ENCODE results near the gene RACK1. TPM values are rescaled to one million over a fixed set of nuclear protein-coding genes. Genes with fewer than 3 reads are reported as not detected.

Gene RACK1
- total and polyA plus RNA-seq, 8 donors: 1,244 to 3,083 (median 2,960) TPM

GRCh38 chr5:181198106-181198685 lies 45.5 kb downstream of the RACK1 start:
- no peak overlapping the region for H3K4me3 ChIP-seq
- peak in 1 of 4 donors; percentile 19 for DNase-seq
- no peaks in the 10 kb centered on the region for H3K9me3 ChIP-seq
- H3K27ac ChIP-seq: no peak overlapping the region
- no peak for ATAC-seq
- TF ChIP-seq, protein P1, sequence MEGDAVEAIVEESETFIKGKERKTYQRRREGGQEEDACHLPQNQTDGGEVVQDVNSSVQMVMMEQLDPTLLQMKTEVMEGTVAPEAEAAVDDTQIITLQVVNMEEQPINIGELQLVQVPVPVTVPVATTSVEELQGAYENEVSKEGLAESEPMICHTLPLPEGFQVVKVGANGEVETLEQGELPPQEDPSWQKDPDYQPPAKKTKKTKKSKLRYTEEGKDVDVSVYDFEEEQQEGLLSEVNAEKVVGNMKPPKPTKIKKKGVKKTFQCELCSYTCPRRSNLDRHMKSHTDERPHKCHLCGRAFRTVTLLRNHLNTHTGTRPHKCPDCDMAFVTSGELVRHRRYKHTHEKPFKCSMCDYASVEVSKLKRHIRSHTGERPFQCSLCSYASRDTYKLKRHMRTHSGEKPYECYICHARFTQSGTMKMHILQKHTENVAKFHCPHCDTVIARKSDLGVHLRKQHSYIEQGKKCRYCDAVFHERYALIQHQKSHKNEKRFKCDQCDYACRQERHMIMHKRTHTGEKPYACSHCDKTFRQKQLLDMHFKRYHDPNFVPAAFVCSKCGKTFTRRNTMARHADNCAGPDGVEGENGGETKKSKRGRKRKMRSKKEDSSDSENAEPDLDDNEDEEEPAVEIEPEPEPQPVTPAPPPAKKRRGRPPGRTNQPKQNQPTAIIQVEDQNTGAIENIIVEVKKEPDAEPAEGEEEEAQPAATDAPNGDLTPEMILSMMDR (IDR thresholded peaks at IDR 0.05): no peak
- H3K36me3 ChIP-seq: no peaks in the 10 kb centered on the region
- intact Hi-C loops (cut with DNase I): no loop called here
- H3K4me1 ChIP-seq: peaks cover under 1 to 7% of the 10 kb centered on the region in 2 donors
- no peaks in the 10 kb centered on the region for H3K27me3 ChIP-seq

- H3K36me3 ChIP-seq: no peaks in the 10 kb centered on the region
- peaks cover 3 to 8% of the 10 kb centered on the region in 2 donors for H3K4me1 ChIP-seq
- H3K4me3 ChIP-seq: no peak overlapping the region
- peak in 1 of 4 donors; percentile 10 for DNase-seq
- no peak for ATAC-seq
- H3K27ac ChIP-seq: no peak overlapping the region
- TF ChIP-seq, protein P1 (IDR thresholded peaks at IDR 0.05): no peak
- H3K27me3 ChIP-seq: no peaks in the 10 kb centered on the region
- intact Hi-C loops (cut with DNase I): no loop called here
- no peaks in the 10 kb centered on the region for H3K9me3 ChIP-seq
These were observed 46.3 kb downstream of the RACK1 start for GRCh38 chr5:181197326-181197951.

DNA sequence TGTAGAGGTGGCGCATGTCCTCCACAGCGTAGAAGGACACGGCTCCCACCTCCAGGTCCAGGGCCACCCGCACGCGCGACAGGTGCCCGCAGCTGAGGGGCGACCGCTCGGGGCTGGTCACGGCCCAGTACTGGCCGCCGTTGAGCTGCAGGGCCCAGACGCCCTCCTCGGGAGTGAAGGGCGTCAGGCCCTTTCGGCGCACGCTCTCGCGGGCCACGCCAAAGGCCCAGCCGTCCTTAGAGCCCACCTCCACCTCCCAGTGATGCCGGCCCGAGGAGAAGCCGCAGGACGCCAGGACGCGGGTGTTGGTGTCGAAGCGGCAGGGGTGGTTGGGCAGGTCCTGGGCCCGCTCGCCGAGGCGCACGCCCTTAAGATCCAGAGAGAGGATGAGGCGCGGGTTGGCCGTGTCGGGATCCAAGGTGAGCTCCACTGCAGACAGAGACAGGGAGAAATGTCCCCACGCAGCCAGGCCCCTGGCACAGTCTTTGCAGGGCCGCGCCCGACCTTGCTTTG lies 48.4 kb downstream of the RACK1 start:
- intact Hi-C loops (cut with DNase I): no loop called here
- Histone ChIP-seq H3K4me3 (no peak overlapping the region), H3K4me1 (peaks cover 5 to 17% of the 10 kb centered on the region in 2 donors), H3K27me3 (no peaks in the 10 kb centered on the region), H3K9me3 (no peaks in the 10 kb centered on the region), H3K27ac (no peak overlapping the region), H3K36me3 (no peaks in the 10 kb centered on the region)
- ATAC-seq (no peak), DNase-seq (peak in 1 of 4 donors; percentile 76)
- TF ChIP-seq, protein P1 (IDR thresholded peaks at IDR 0.05): no peak

DNA sequence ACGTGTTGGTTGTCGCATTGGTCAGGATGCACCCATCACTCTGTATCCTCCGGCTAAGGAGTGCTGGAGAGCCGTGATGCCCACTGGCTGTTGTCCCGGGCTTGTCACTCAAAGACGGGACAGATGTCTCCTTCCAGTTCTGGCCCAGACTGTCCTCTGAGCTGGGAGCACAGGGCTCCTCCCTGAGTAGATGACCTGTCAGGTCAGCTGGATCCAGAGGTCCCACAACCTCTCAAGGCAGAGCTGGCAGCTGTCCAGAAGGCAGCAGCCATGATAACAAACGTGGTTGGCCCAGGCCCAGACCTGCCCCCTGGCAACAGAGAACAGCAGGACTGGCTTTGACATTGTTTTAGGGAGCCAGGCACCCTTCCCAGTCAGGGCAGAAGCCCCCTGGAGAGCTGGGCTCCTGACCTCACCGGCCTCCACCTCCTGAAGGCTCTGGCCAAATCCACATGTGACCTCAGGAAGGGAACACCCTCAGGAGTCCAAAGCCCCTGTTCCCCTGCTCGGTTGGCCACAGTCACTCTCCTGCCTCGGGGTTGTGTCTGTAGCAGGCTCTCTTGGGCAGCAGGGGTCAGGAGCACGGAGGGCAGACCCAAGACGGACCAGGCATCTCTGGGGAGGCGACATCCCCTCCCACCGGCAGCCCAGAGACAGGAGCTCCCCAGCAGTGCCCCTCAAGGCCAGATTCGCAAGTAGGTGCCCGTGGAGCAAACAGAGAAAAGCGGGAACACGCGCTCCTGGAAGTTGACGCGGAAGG lies 49.0 kb downstream of the RACK1 start:
- ATAC-seq (no peak), DNase-seq (no peak)
- no peaks in the 10 kb centered on the region for H3K27me3 ChIP-seq
- H3K27ac ChIP-seq: no peak overlapping the region
- H3K36me3 ChIP-seq: no peaks in the 10 kb centered on the region
- H3K9me3 ChIP-seq: no peaks in the 10 kb centered on the region
- intact Hi-C loops (cut with DNase I): no loop called here
- H3K4me1 ChIP-seq: peaks cover 5 to 23% of the 10 kb centered on the region in 2 donors
- H3K4me3 ChIP-seq: no peak overlapping the region
- TF ChIP-seq, protein P1 (IDR thresholded peaks at IDR 0.05): no peak

- TF ChIP-seq, protein P1 (IDR thresholded peaks at IDR 0.05): no peak
- no peaks in the 10 kb centered on the region for H3K9me3 ChIP-seq
- no peak for ATAC-seq
- H3K4me3 ChIP-seq: no peak overlapping the region
- no peak for DNase-seq
- peaks cover 5 to 31% of the 10 kb centered on the region in 2 donors for H3K4me1 ChIP-seq
- H3K36me3 ChIP-seq: no peaks in the 10 kb centered on the region
- H3K27me3 ChIP-seq: no peaks in the 10 kb centered on the region
- intact Hi-C loops (cut with DNase I): no loop called here
- no peak overlapping the region for H3K27ac ChIP-seq
These were observed 50.0 kb downstream of the RACK1 start for GRCh38 chr5:181193656-181194055.
